ENCODE results near the gene SIL1. TPM values are rescaled to one million over a fixed set of nuclear protein-coding genes. Genes with fewer than 3 reads are reported as not detected.

The SIL1 gene
- total RNA-seq, 1 donor from 2014 or later, result 29.9 TPM

DNA sequence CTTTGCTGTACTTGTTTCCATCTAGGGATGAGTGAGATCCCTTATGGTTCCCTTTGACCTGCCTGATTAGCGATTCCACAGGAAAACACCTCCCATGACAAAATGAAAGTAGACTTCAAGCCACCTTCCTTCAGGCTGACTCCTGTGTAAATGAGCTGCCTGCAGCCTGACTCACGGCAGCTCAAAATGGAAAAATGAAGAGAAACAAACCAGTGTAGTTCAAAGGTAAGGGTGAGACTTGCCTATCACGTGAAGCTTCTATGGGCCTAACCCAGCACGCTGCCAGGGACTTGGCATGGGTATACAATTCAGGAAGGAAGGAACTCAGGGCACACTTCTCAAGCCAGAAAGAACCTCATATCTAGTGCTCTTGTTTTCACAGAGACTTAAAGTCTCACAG is 212.9 kb downstream of the SIL1 start:
- TF ChIP-seq CTCF (IDR thresholded peaks at IDR 0.05; ENCODE audit: insufficient read depth, low read length, poor library complexity, severe bottlenecking), result no peak
- no peaks in the 10 kb centered on the region for H3K36me3 ChIP-seq (ENCODE audit: control insufficient read depth, insufficient read depth, low read length)
- no peak overlapping the region for H3K4me3 ChIP-seq (ENCODE audit: low read depth, low read length)
- H3K27me3 ChIP-seq (ENCODE audit: control insufficient read depth, insufficient read depth, low read length), result no peaks in the 10 kb centered on the region
- DNase-seq (ENCODE audit: low read depth), result no peak

DNA sequence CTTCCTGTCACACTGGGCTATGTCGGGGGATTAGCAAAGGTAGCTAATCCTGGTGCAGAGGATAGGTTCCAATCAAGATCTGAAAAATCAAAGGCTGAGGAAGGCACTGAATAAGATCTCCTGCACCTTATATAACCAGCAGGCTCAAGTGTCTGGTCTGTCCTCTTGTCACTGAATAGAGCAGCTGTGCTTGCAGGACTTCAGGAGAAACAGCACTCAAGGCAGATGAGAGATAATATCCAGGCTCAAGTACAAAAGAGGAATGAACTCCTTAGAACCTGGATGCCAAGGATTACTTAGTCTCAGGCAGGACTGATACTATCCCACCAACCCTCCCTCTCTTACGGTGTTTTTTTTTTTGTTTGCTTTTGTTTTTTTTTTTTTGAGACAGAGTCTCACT is 214.2 kb downstream of the SIL1 start:
- TF ChIP-seq CTCF (IDR thresholded peaks at IDR 0.05; ENCODE audit: insufficient read depth, low read length, poor library complexity, severe bottlenecking), result no peak

DNA sequence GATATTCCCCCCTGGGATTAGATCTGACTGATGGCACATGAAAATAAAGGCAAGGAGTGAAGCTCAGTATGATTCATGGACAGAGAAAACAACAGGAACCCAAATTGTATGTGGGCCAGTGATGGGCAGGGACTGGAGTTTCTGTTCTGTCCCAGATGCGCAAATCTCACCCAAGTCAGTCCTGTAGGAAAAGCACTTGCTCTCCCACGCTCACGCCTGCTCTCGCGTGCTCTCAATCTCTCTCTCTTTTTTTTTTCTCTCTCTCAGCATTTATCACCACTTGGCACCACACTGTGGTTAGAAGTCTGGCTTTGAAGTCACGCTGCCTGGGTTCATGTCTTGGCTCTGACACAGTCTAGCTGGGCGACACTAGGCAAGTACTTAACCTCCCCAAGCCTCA is 216.6 kb downstream of the SIL1 start:
- no peak for TF ChIP-seq CTCF (IDR thresholded peaks at IDR 0.05; ENCODE audit: insufficient read depth, low read length, poor library complexity, severe bottlenecking)
- H3K4me3 ChIP-seq (ENCODE audit: low read depth, low read length), result no peak overlapping the region
- no peak for DNase-seq (ENCODE audit: low read depth)
- no peaks in the 10 kb centered on the region for H3K27me3 ChIP-seq (ENCODE audit: control insufficient read depth, insufficient read depth, low read length)
- H3K36me3 ChIP-seq (ENCODE audit: control insufficient read depth, insufficient read depth, low read length), result no peaks in the 10 kb centered on the region

More for the DNA sequence above, 214.2 kb downstream of the SIL1 start:
- H3K27me3 ChIP-seq (ENCODE audit: control insufficient read depth, insufficient read depth, low read length), result no peaks in the 10 kb centered on the region
- no peak overlapping the region for H3K4me3 ChIP-seq (ENCODE audit: low read depth, low read length)
- no peak for DNase-seq (ENCODE audit: low read depth)
- no peaks in the 10 kb centered on the region for H3K36me3 ChIP-seq (ENCODE audit: control insufficient read depth, insufficient read depth, low read length)

- Histone ChIP-seq H3K27me3 (ENCODE audit: control insufficient read depth, insufficient read depth, low read length) (no peaks in the 10 kb centered on the region), H3K36me3 (ENCODE audit: control insufficient read depth, insufficient read depth, low read length) (no peaks in the 10 kb centered on the region), H3K4me3 (ENCODE audit: low read depth, low read length) (no peak overlapping the region)
- no peak for TF ChIP-seq CTCF (IDR thresholded peaks at IDR 0.05; ENCODE audit: insufficient read depth, low read length, poor library complexity, severe bottlenecking)
- no peak for DNase-seq (ENCODE audit: low read depth)
These were observed 217.0 kb downstream of the SIL1 start for GRCh38 chr5:138981131-138981530.

- TF ChIP-seq CTCF (IDR thresholded peaks at IDR 0.05; ENCODE audit: insufficient read depth, low read length, poor library complexity, severe bottlenecking), result no peak
- no peak for DNase-seq (ENCODE audit: low read depth)
These were observed 217.7 kb downstream of the SIL1 start for GRCh38 chr5:138980441-138980840.

GRCh38 chr5:138979684-138980280 is 218.4 kb downstream of the SIL1 start:
- TF ChIP-seq CTCF (IDR thresholded peaks at IDR 0.05; ENCODE audit: insufficient read depth, low read length, poor library complexity, severe bottlenecking), result no peak
- Histone ChIP-seq H3K27me3 (ENCODE audit: control insufficient read depth, insufficient read depth, low read length) (no peaks in the 10 kb centered on the region), H3K36me3 (ENCODE audit: control insufficient read depth, insufficient read depth, low read length) (no peaks in the 10 kb centered on the region), H3K4me3 (ENCODE audit: low read depth, low read length) (no peak overlapping the region)
- DNase-seq (ENCODE audit: low read depth), result no peak

More at GRCh38 chr5:138980441-138980840, 217.7 kb downstream of the SIL1 start:
- no peaks in the 10 kb centered on the region for H3K36me3 ChIP-seq (ENCODE audit: control insufficient read depth, insufficient read depth, low read length)
- no peak overlapping the region for H3K4me3 ChIP-seq (ENCODE audit: low read depth, low read length)
- H3K27me3 ChIP-seq (ENCODE audit: control insufficient read depth, insufficient read depth, low read length), result no peaks in the 10 kb centered on the region
